ENCODE data around the gene CISTR.

CISTR gene

DNA sequence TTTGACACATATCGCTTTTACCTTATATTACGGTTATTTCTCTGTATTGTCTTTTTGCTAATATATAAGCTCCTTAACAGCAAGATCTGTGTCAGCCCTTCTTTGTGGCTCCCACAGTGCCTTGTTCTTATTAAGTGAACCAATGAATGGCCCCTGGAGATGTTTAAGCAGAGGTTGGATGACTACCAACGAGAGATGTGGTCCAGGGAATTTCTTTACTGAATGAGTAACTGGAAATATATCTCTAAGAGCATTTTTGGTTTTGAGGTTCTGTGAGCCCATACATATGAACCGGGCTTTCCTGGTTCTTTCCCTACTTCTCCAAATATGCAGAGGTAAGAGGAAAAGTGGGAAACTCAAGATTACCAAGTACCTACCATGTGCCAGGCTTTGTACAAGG lies 48.0 kb downstream of the CISTR start:
- no peaks in the 10 kb centered on the region for H3K36me3 Mint-ChIP-seq (ENCODE audit: low read depth)
- no peak for DNase-seq
- no peaks in the 10 kb centered on the region for H3K4me1 Mint-ChIP-seq (ENCODE audit: low read depth)
- H3K27me3 Mint-ChIP-seq, result peaks cover 72% of the 10 kb centered on the region
- no peak overlapping the region for H3K4me3 Mint-ChIP-seq
- no peaks in the 10 kb centered on the region for H3K9me3 Mint-ChIP-seq
- H3K27ac Mint-ChIP-seq, result no peak overlapping the region

DNA sequence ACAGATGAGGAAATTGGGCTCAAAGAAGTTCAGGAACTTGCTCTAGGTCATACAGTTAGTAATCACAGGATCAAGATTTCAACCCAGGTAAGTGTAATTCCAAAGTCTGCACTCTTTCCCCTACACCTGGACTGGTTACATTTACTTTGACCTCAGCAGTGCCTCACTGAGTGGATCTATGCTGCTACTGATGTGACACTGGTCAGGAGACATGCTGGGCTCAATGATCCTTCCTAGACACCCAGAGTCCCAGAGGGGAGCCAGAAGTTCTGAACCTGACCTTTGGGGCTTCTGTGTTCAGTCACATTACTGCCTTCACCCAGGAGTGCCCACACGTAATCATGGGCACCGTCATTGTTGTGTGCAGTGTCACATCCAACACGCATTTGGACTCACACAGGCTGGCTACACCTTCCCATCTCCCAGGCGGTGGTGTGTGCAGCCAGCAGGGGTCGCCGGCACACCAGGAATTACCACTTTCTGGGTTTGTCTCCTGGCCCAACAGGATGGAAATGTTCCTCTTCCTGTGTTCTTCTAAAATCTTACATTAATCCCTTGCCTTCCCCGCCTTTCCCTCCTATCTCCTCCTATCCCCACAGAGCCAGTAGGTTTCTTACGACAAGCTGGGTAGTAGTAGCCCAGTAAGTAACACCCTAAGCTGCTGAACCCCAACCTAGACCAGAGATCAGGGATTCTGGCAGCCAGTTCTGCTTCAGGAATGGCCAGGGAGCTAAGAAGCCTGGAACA lies 50.1 kb downstream of the CISTR start:
- DNase-seq, result peak; percentile 84
- Mint-ChIP-seq H3K4me1 (ENCODE audit: low read depth) (peaks cover 4% of the 10 kb centered on the region), H3K27me3 (peaks cover 88% of the 10 kb centered on the region), H3K9me3 (no peaks in the 10 kb centered on the region), H3K36me3 (ENCODE audit: low read depth) (no peaks in the 10 kb centered on the region), H3K27ac (no peak overlapping the region), H3K4me3 (no peak overlapping the region)

DNA sequence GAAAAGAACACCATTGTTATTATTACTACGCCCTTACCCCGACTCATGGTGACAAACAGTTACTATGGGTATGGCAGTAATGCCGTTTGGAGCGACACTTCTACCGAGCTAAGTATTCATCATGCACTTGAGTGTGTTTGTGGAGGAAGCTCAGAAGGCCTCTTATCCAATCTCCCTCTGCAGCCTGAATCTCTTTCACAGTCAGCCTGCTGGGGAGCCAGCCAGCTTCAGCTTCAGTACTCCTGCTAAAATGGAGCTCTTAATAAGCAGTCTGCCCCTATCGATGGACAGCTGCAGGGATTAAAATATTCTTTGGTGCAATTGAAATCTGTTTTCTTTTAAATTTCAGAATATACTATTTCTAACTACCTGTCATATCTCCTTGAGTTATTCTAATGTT lies 51.2 kb downstream of the CISTR start:
- Mint-ChIP-seq H3K4me1 (ENCODE audit: low read depth) (peaks cover 14% of the 10 kb centered on the region), H3K36me3 (ENCODE audit: low read depth) (no peaks in the 10 kb centered on the region), H3K9me3 (no peaks in the 10 kb centered on the region), H3K27me3 (peaks cover 91% of the 10 kb centered on the region), H3K4me3 (no peak overlapping the region), H3K27ac (no peak overlapping the region)
- DNase-seq, result no peak

DNA sequence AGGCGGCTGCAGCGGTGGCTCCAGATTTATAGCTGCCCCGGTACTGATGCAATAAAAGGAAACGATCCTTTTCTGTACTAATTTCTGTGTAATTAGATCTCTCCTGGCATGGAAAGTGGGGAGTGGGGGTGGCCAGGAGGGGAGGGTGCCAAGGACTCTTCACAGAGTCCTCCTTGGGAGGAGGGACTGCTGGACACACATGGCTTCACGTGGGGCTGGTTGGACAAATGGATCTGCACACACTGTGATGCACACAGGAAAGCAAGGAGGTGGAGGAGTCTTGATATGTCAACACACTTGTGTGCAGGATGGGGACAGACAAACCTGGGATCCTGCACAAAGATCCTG lies 52.1 kb downstream of the CISTR start:
- no peak overlapping the region for H3K4me3 Mint-ChIP-seq
- H3K27ac Mint-ChIP-seq, result no peak overlapping the region
- no peaks in the 10 kb centered on the region for H3K9me3 Mint-ChIP-seq
- DNase-seq, result no peak
- peaks cover 21% of the 10 kb centered on the region for H3K4me1 Mint-ChIP-seq (ENCODE audit: low read depth)
- H3K27me3 Mint-ChIP-seq, result peaks cover 97% of the 10 kb centered on the region
- H3K36me3 Mint-ChIP-seq (ENCODE audit: low read depth), result no peaks in the 10 kb centered on the region

DNA sequence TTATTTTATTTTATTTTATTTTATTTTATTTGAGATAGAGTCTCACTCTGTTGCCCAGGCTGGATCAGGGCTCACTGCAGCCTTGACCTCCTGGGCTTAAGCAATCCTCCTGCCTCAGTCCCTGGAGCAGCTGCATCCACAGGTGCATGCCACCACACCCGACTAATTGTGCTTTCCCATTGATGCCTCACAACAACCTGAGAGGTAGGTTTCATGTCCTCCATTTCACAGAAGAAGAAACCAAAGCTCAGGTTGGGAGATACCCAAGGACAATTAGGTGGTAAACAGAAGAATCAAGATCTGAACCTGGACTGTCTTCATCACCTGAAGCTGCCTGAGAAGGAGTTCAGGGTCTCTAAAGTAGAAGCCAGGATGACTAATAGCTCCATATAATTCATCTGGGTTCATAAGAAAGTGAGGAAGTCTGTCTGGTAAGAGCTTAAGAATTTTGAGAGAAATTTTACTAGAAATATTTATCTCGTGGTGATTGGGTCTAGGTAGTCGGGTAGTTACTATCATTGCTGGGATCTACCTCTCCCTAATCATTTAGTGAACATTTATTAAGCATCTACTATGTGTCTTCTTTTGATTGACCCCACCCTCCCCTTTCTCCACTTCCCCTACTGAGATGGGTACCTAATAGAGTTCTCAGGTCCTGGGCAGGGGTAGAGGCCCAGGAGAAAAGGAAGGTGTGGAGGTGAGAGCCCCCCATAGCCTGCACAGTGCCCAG lies 52.7 kb downstream of the CISTR start:
- DNase-seq, result no peak
- no peaks in the 10 kb centered on the region for H3K9me3 Mint-ChIP-seq
- H3K4me3 Mint-ChIP-seq, result no peak overlapping the region
- no peaks in the 10 kb centered on the region for H3K36me3 Mint-ChIP-seq (ENCODE audit: low read depth)
- H3K27me3 Mint-ChIP-seq, result peaks cover 97% of the 10 kb centered on the region
- H3K27ac Mint-ChIP-seq, result no peak overlapping the region
- H3K4me1 Mint-ChIP-seq (ENCODE audit: low read depth), result peaks cover 27% of the 10 kb centered on the region

DNA sequence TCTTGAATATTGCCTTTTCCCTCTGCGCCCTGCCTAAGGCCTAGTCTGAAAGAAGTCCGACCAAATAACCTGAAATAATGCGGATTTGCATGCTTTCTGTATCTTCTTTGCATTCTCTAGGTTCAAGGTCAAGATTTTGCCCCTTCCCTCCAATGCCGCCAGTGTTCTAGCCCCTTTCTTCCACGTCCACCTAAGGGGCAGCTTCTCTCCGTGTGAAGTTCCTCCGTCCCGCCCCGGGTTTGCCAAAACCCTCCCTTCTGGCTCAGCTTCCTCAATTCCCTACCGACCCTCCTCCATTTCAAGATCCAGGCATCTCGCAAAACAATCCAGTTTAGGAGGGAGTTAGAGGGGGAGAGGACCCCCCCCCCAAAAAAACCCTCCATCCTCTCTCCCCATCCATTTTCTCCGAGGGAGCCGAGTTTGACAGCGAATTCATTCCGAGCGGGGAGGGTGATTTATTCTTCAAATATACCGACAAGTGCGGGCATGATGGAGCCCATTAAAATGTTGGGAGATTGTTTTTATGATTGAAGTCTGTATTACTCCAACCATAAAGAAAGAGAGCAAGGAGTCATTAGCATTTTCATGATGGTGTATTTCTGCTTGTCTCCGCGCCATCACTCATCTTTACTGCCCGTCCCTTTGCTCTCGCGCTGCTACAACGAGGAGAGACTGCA lies 55.0 kb downstream of the CISTR start:
- Mint-ChIP-seq H3K4me3 (no peak overlapping the region), H3K4me1 (ENCODE audit: low read depth) (peaks cover 27% of the 10 kb centered on the region), H3K36me3 (ENCODE audit: low read depth) (no peaks in the 10 kb centered on the region), H3K9me3 (no peaks in the 10 kb centered on the region), H3K27me3 (peaks cover 93% of the 10 kb centered on the region), H3K27ac (no peak overlapping the region)
- no peak for DNase-seq
